CD4-positive, alpha-beta T cell (primary cell): ENCODE measurements around the gene TRPV2. TPM values are rescaled to one million over a fixed set of nuclear protein-coding genes. Genes with fewer than 3 reads are reported as not detected.

Experiments
- ATAC-seq: fragments of 200-7000 bp; cut with Tn5 transposase; one replicate; pipeline ENCODE4 v1.10.0; 2022; ENCODE audit warnings: mild to moderate bottlenecking; ENCODE audit not compliant: poor library complexity
- CTCF ChIA-PET: fragments of 350-600 bp; sonication (Branson Sonifier 250); formaldehyde crosslinking; loops from one replicate; lab custom pipeline; 2021; ENCODE audit warnings: antibody characterized with exemption, inconsistent platforms; lab: Charles Lee
- POLR2A ChIA-PET: fragments of 350-600 bp; sonication (Branson Sonifier 250); formaldehyde crosslinking; loops from one replicate; lab custom pipeline; 2021; ENCODE audit warnings: antibody characterized with exemption, inconsistent platforms; lab: Charles Lee
- DNase-seq, 14 experiments: peaks; one replicate each; pipeline ENCODE4 v3.0.0-alpha.2; 2013 to 2020; ENCODE audit warnings: mixed read lengths in 2 of 14
- H3K27ac ChIP-seq, 2 donors: one replicate each; pipeline versions ENCODE4 v1.5.1 to v1.7.0; 2013; ENCODE audit warnings: low read length in 2 of 2, low read depth in 1 of 2, mild to moderate bottlenecking in 1 of 2
- H3K27me3 ChIP-seq, 2 experiments: 1 replicate in 1 of 2; 2 replicates in 1 of 2; pipeline versions ENCODE4 v1.6.1 to v1.7.0; 2013; ENCODE audit warnings: low read length in 2 of 2, control low read depth in 1 of 2, mild to moderate bottlenecking in 1 of 2, moderate library complexity in 1 of 2; ENCODE audit not compliant: insufficient read depth in 2 of 2, control insufficient read depth in 1 of 2
- H3K36me3 ChIP-seq: one replicate; pipeline ENCODE4 v1.6.1; 2013; ENCODE audit warnings: low read length, control low read depth; ENCODE audit not compliant: insufficient read depth
- H3K4me1 ChIP-seq: one replicate; pipeline ENCODE4 v1.6.1; 2013; ENCODE audit warnings: low read length, control low read depth; ENCODE audit not compliant: insufficient read depth
- H3K4me3 ChIP-seq: one replicate; pipeline ENCODE4 v1.5.1; 2013; ENCODE audit warnings: mild to moderate bottlenecking, low read length, moderate library complexity
- H3K9me3 ChIP-seq, 2 experiments: 1 replicate in 1 of 2; 2 replicates in 1 of 2; pipeline versions ENCODE4 v1.6.1 to v1.7.0; 2013; ENCODE audit warnings: low read length in 2 of 2, mild to moderate bottlenecking in 2 of 2, control low read depth in 1 of 2, moderate library complexity in 1 of 2; ENCODE audit not compliant: control insufficient read depth in 1 of 2, insufficient read depth in 1 of 2
- H3K27ac Mint-ChIP-seq: one replicate; pipeline ENCODE4 v1.8.0; 2020; ENCODE audit warnings: mixed read lengths
- H3K27me3 Mint-ChIP-seq: one replicate; pipeline ENCODE4 v1.8.0; 2021; ENCODE audit warnings: mixed read lengths
- H3K36me3 Mint-ChIP-seq: one replicate; pipeline ENCODE4 v1.8.0; 2021; ENCODE audit warnings: low read depth, mixed read lengths
- H3K4me1 Mint-ChIP-seq: one replicate; pipeline ENCODE4 v1.8.0; 2021; ENCODE audit warnings: low read depth, mixed read lengths
- H3K4me3 Mint-ChIP-seq: one replicate; pipeline ENCODE4 v1.8.0; 2020; ENCODE audit warnings: mild to moderate bottlenecking, mixed read lengths
- H3K9me3 Mint-ChIP-seq: one replicate; pipeline ENCODE4 v1.8.0; 2020; ENCODE audit warnings: mixed read lengths
- CTCF ChIP-seq: fragments of 200-600 bp; IDR thresholded peaks from one replicate; pipeline ENCODE4 v1.8.0; 2022; ENCODE audit warnings: antibody characterized with exemption, mild to moderate bottlenecking
- intact Hi-C, 2 experiments: fragments of 100-400 bp; cut with DNase I in 1 of 2; cut with micrococcal nuclease in 1 of 2; formaldehyde crosslinking; loops; one replicate each; pipeline versions ENCODE4 v1.15.1 to v1.9.0; 2023 to 2025; cut with DNase I, micrococcal nuclease
- total RNA-seq, 174 experiments: library from RNA in 2 of 174; stranded (reverse) in 2 of 174; gene quantifications; one replicate each; pipeline ENCODE4 v1.2.3 and lab custom pipeline; 2021 to 2026

Gene TRPV2
- total RNA-seq, 2 experiments from 2014 or later, result 42.8 to 45.2 TPM

- peak overlapping the region; percentile 85 for H3K27ac Mint-ChIP-seq
- no peaks in the 10 kb centered on the region for H3K27me3 ChIP-seq
- no peaks in the 10 kb centered on the region for H3K9me3 ChIP-seq
- ChIA-PET CTCF (interaction anchor here (0.8 to 1.1 kb wide), 2 partner anchors 9 to 55 kb away, joined by 4 to 6 read pairs; no protein-coding TSS in a partner anchor), POLR2A (interaction anchor here (0.6 kb wide), 1 partner anchor 9 kb away, joined by 3 read pairs; no protein-coding TSS in a partner anchor)
- H3K4me3 ChIP-seq, result no peak overlapping the region
- H3K4me1 ChIP-seq, result peaks cover 64% of the 10 kb centered on the region
- H3K36me3 Mint-ChIP-seq, result peaks cover 74% of the 10 kb centered on the region
- peak overlapping the region; percentile 75 for H3K4me3 Mint-ChIP-seq
- H3K36me3 ChIP-seq, result peaks cover 60% of the 10 kb centered on the region
- TF ChIP-seq CTCF, result no peak
- peaks cover 55% of the 10 kb centered on the region for H3K4me1 Mint-ChIP-seq
- peak overlapping the region in 1 of 2 donors; percentile 18 for H3K27ac ChIP-seq
- no peaks in the 10 kb centered on the region for H3K27me3 Mint-ChIP-seq
- no peaks in the 10 kb centered on the region for H3K9me3 Mint-ChIP-seq
- ATAC-seq, result no peak
- intact Hi-C loops, result loop anchor here in 1 of 2 experiments (2.0 to 10.0 kb wide), 2 partner anchors 18 to 54 kb away; no protein-coding TSS in a partner anchor
- no peak for DNase-seq
These were observed 3.3 kb downstream of the TRPV2 start for GRCh38 chr17:16418685-16419068.

- no peaks in the 10 kb centered on the region for H3K27me3 Mint-ChIP-seq
- peaks cover 74% of the 10 kb centered on the region for H3K36me3 Mint-ChIP-seq
- H3K4me1 ChIP-seq, result peaks cover 64% of the 10 kb centered on the region
- peak overlapping the region; percentile 14 for H3K4me3 ChIP-seq
- H3K4me3 Mint-ChIP-seq, result peak overlapping the region; percentile 75
- DNase-seq (peak in 8 of 14 experiments; percentile 15 to 67 (median 44)), ATAC-seq (no peak)
- no peak for TF ChIP-seq CTCF
- no peaks in the 10 kb centered on the region for H3K9me3 ChIP-seq
- CTCF ChIA-PET, result interaction anchor here (0.8 to 1.1 kb wide), 2 partner anchors 9 to 55 kb away, joined by 4 to 6 read pairs; no protein-coding TSS in a partner anchor
- no peaks in the 10 kb centered on the region for H3K9me3 Mint-ChIP-seq
- H3K4me1 Mint-ChIP-seq, result peaks cover 52% of the 10 kb centered on the region
- POLR2A ChIA-PET, result interaction anchor here (0.6 kb wide), 1 partner anchor 9 kb away, joined by 3 read pairs; no protein-coding TSS in a partner anchor
- peaks cover 61% of the 10 kb centered on the region for H3K36me3 ChIP-seq
- H3K27ac ChIP-seq, result peak overlapping the region in 1 of 2 donors; percentile 44
- H3K27ac Mint-ChIP-seq, result peak overlapping the region; percentile 85
- intact Hi-C loops, result loop anchor here in 1 of 2 experiments (2.0 to 10.0 kb wide), 2 partner anchors 18 to 54 kb away; no protein-coding TSS in a partner anchor
- no peaks in the 10 kb centered on the region for H3K27me3 ChIP-seq
These were observed 3.9 kb downstream of the TRPV2 start for GRCh38 chr17:16419074-16419928.

- peaks cover 46% of the 10 kb centered on the region for H3K4me1 Mint-ChIP-seq
- ATAC-seq (no peak), DNase-seq (peak in 9 of 14 experiments; percentile 23 to 67 (median 50))
- intact Hi-C loops, result loop anchor here in 1 of 2 experiments (2.0 to 10.0 kb wide), 2 partner anchors 17 to 55 kb away; no protein-coding TSS in a partner anchor
- H3K4me3 Mint-ChIP-seq, result no peak overlapping the region
- peak overlapping the region; percentile 85 for H3K27ac Mint-ChIP-seq
- H3K27me3 Mint-ChIP-seq, result no peaks in the 10 kb centered on the region
- no peaks in the 10 kb centered on the region for H3K9me3 Mint-ChIP-seq
- H3K9me3 ChIP-seq, result no peaks in the 10 kb centered on the region
- H3K36me3 ChIP-seq, result peaks cover 64% of the 10 kb centered on the region
- ChIA-PET CTCF (no interaction called here), POLR2A (no interaction called here)
- peaks cover 70% of the 10 kb centered on the region for H3K36me3 Mint-ChIP-seq
- peaks cover 60% of the 10 kb centered on the region for H3K4me1 ChIP-seq
- peak overlapping the region; percentile 14 for H3K4me3 ChIP-seq
- TF ChIP-seq CTCF, result no peak
- peak overlapping the region in 1 of 2 donors; percentile 44 for H3K27ac ChIP-seq
- H3K27me3 ChIP-seq, result no peaks in the 10 kb centered on the region
These were observed 4.5 kb downstream of the TRPV2 start for GRCh38 chr17:16419929-16420271.
